OCI-LY1 (cell line): ENCODE data around the gene HAUS3.

ENCODE experiments used
- H2AFZ ChIP-seq: fragments of 200-600 bp; sonication (generic), shearing (Covaris generic); 2 replicates; pipeline ENCODE4 v1.6.0; 2014; ENCODE audit warnings: antibody characterized with exemption, mild to moderate bottlenecking, low read length
- H3F3A ChIP-seq: fragments of 200-600 bp; sonication (generic), shearing (Covaris generic); 2 replicates; pipeline ENCODE4 v1.6.0; 2014; ENCODE audit warnings: mild to moderate bottlenecking, antibody characterized with exemption, low read length, moderate library complexity; ENCODE audit not compliant: insufficient read depth
- H3K27ac ChIP-seq: fragments of 200-600 bp; sonication (generic); 2 replicates; pipeline ENCODE4 v1.5.1; 2014; ENCODE audit warnings: low read length, mixed run types, mild to moderate bottlenecking, low read depth; ENCODE audit not compliant: poor library complexity, severe bottlenecking
- H3K27me3 ChIP-seq: fragments of 200-600 bp; sonication (generic); 2 replicates; pipeline ENCODE4 v1.6.0; 2014; ENCODE audit warnings: antibody characterized with exemption, mild to moderate bottlenecking, low read length, moderate library complexity; ENCODE audit not compliant: insufficient read depth
- H3K36me3 ChIP-seq: fragments of 200-600 bp; sonication (generic); 2 replicates; pipeline ENCODE4 v1.6.1; 2014; ENCODE audit warnings: mild to moderate bottlenecking, antibody characterized with exemption, low read length, moderate library complexity, mixed read lengths; ENCODE audit not compliant: insufficient read depth
- H3K4me1 ChIP-seq: fragments of 200-600 bp; sonication (generic); 2 replicates; pipeline ENCODE4 v1.5.1; 2014; ENCODE audit warnings: mild to moderate bottlenecking, low read length, moderate library complexity; ENCODE audit not compliant: insufficient read depth, severe bottlenecking
- H3K4me2 ChIP-seq: fragments of 200-600 bp; sonication (generic), shearing (Covaris generic); 2 replicates; pipeline ENCODE4 v1.6.1; 2014; ENCODE audit warnings: low read length
- H3K4me3 ChIP-seq: fragments of 200-600 bp; sonication (generic); 2 replicates; pipeline ENCODE4 v1.5.1; 2014; ENCODE audit warnings: low read length, low read depth, mild to moderate bottlenecking, mixed read lengths; ENCODE audit not compliant: poor library complexity, severe bottlenecking
- H3K79me2 ChIP-seq: fragments of 200-600 bp; shearing (Covaris generic); 2 replicates; pipeline ENCODE4 v1.6.1; 2016; ENCODE audit warnings: mixed run types, low read length, mixed read lengths; ENCODE audit not compliant: insufficient read depth
- H3K9ac ChIP-seq: fragments of 200-600 bp; sonication (generic), shearing (Covaris generic); 2 replicates; pipeline ENCODE4 v1.6.1; 2014; ENCODE audit warnings: mild to moderate bottlenecking, low read length, mixed read lengths
- H3K9me2 ChIP-seq: fragments of 200-600 bp; sonication (generic), shearing (Covaris generic); 2 replicates; pipeline ENCODE4 v1.6.1; 2014; ENCODE audit warnings: low read depth, mild to moderate bottlenecking, low read length, mixed read lengths
- H3K9me3 ChIP-seq: fragments of 200-600 bp; shearing (Covaris generic); 2 replicates; pipeline ENCODE4 v1.6.1; 2014; ENCODE audit warnings: low read length, mixed read lengths
- H4K20me1 ChIP-seq: fragments of 200-600 bp; sonication (generic), shearing (Covaris generic); 2 replicates; pipeline ENCODE4 v1.6.0; 2016; ENCODE audit warnings: mild to moderate bottlenecking, low read length; ENCODE audit not compliant: insufficient read depth
- EZH2 ChIP-seq: fragments of 200-600 bp; sonication (generic), shearing (Covaris generic); IDR thresholded peaks from 2 replicates; pipeline ENCODE4 v1.8.0; 2017; ENCODE audit warnings: borderline replicate concordance, mixed run types, mild to moderate bottlenecking, antibody characterized with exemption, low read length, moderate library complexity, mixed read lengths
- TF ChIP-seq, protein P1 (sequence below): fragments of 200-600 bp; sonication (generic), shearing (Covaris generic); IDR thresholded peaks from 2 replicates; pipeline ENCODE4 v1.5.1; 2017; ENCODE audit warnings: mild to moderate bottlenecking, antibody characterized with exemption, low read length, moderate library complexity, mixed read lengths

Gene HAUS3

DNA sequence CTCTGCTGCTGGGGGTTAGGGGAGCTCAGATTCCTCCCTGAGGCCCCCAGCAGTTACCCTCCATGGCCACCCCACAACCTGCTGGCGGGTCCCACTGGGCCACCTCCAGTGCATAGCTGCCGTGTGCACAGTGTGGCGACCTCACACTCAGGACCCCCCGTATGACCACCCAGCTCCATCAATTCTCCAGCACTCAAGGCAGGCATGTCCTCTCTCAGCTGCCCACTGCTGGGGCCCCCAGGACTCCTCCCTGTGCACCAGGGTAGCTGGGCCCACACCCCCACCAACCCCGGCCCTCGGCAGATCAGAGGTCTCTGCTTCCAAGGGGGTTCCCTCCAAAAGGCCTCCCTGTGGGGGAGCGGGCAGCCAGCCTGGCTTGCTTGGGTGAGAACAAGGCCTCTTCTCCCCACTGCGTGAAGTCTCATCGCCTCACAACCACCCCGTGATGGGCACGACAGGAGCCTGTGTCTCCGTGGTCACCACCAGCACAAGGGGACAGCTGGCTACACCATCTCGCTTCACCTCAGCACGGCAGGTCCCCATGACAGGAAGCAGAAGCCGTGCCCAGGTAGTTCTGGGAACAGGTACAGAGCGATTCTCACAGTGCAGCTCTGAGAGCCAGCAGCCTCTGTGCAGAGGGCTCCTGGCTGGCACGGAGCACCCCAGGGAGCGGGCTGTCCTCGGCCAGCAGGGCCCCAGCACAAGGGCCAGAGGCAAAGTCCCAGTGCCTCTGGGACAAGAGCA lies 4.6 kb upstream of the HAUS3 start:
- peaks cover 7% of the 10 kb centered on the region for H3K4me1 ChIP-seq
- no peak overlapping the region for H3K4me3 ChIP-seq
- H3K27me3 ChIP-seq = no peaks in the 10 kb centered on the region
- no peaks in the 10 kb centered on the region for H3K9me3 ChIP-seq
- no peaks in the 10 kb centered on the region for H3K36me3 ChIP-seq
- H2AFZ ChIP-seq = no peak overlapping the region
- no peaks in the 10 kb centered on the region for H3K79me2 ChIP-seq
- H3K4me2 ChIP-seq = no peak overlapping the region
- H4K20me1 ChIP-seq = no peaks in the 10 kb centered on the region
- H3F3A ChIP-seq = no peaks in the 10 kb centered on the region
- TF ChIP-seq, protein P1, sequence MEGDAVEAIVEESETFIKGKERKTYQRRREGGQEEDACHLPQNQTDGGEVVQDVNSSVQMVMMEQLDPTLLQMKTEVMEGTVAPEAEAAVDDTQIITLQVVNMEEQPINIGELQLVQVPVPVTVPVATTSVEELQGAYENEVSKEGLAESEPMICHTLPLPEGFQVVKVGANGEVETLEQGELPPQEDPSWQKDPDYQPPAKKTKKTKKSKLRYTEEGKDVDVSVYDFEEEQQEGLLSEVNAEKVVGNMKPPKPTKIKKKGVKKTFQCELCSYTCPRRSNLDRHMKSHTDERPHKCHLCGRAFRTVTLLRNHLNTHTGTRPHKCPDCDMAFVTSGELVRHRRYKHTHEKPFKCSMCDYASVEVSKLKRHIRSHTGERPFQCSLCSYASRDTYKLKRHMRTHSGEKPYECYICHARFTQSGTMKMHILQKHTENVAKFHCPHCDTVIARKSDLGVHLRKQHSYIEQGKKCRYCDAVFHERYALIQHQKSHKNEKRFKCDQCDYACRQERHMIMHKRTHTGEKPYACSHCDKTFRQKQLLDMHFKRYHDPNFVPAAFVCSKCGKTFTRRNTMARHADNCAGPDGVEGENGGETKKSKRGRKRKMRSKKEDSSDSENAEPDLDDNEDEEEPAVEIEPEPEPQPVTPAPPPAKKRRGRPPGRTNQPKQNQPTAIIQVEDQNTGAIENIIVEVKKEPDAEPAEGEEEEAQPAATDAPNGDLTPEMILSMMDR = no peak
- no peak for TF ChIP-seq EZH2
- H3K9me2 ChIP-seq = no peaks in the 10 kb centered on the region
- H3K27ac ChIP-seq = no peak overlapping the region
- no peak overlapping the region for H3K9ac ChIP-seq

DNA sequence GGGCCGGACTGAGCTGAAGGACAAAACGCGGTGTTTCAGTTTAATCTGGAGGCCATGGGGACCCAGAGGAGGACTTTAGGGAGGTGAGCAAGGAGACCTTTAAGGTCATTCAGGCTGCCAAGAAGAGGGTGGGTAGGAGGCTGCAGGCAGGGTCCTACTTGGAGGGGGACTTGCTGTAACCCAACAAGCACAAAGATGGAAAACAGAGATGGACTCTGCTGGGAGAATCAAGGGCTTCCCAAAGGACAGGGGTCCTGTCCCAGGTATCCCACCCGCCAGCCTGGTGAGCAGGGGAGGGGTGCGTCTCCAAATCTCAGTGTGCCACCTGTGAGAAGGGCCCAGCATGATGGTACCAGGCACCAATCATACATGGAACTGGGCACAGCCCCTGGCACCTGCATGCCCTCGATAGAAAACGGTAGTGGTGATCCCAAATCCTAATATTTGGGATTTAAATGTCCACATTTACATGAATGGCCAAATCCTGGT lies 3.9 kb upstream of the HAUS3 start:
- no peak for TF ChIP-seq EZH2
- TF ChIP-seq, protein P1 = no peak
- H2AFZ ChIP-seq = no peak overlapping the region
- no peak overlapping the region for H3K4me2 ChIP-seq
- no peak overlapping the region for H3K9ac ChIP-seq
- no peaks in the 10 kb centered on the region for H3K9me2 ChIP-seq
- peaks cover 5% of the 10 kb centered on the region for H3K79me2 ChIP-seq
- no peak overlapping the region for H3K27ac ChIP-seq
- no peaks in the 10 kb centered on the region for H3F3A ChIP-seq
- H3K4me1 ChIP-seq = peaks cover 10% of the 10 kb centered on the region
- H3K9me3 ChIP-seq = no peaks in the 10 kb centered on the region
- no peak overlapping the region for H3K4me3 ChIP-seq
- H3K27me3 ChIP-seq = no peaks in the 10 kb centered on the region
- no peaks in the 10 kb centered on the region for H4K20me1 ChIP-seq
- no peaks in the 10 kb centered on the region for H3K36me3 ChIP-seq

DNA sequence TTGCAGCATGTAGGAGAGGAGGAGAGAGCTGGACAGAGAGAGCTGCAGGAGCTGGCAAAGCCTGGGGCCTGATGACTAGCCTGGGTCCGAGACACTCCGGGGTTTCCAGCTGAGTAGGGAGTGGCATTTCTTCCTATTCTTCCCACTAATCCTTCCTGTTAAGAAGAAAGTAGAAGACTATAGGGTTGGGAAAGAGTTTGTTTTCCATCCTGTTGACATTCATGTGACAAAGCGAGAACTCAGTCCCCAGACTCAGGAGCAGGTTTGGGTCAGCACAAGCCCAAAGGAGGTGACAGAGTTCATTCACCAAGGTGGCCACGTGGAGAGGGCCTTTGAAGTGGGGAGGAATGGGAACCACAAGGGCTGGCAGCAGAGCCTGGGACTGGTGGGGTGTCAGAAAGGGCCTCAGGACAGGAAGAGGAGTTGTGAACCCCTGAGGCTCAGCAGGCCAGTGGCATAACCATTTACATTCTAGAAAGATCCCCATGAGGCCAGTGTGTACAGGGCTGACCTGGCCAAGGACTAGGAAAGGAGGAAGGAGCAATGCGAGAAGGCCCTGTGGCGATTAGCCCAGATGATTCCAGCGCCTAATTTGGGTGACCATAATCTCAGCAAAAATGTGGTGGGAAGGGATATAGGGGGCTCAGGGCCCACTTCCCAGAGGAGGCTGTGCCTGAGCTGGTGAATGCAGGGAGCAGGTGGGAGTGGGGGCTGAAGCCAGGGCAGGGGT lies 3.3 kb upstream of the HAUS3 start:
- Histone ChIP-seq H3K27me3 (no peaks in the 10 kb centered on the region), H4K20me1 (no peaks in the 10 kb centered on the region), H3K4me3 (no peak overlapping the region), H3K9me3 (no peaks in the 10 kb centered on the region), H2AFZ (no peak overlapping the region), H3K9me2 (no peaks in the 10 kb centered on the region), H3K4me2 (no peak overlapping the region), H3K79me2 (peaks cover 11% of the 10 kb centered on the region), H3K9ac (no peak overlapping the region), H3F3A (no peaks in the 10 kb centered on the region), H3K36me3 (peaks cover under 1% of the 10 kb centered on the region; the same call in 1 of the 2 replicates), H3K27ac (no peak overlapping the region), H3K4me1 (peaks cover 16% of the 10 kb centered on the region)
- TF ChIP-seq, protein P1 = no peak
- no peak for TF ChIP-seq EZH2
